Gastrocnemius medialis (tissue), 4 donors: ENCODE measurements around the gene IL1B. TPM values are rescaled to one million over a fixed set of nuclear protein-coding genes. Genes with fewer than 3 reads are reported as not detected.

Source experiments
- ATAC-seq, 2 donors: fragments of 150-250 bp; one replicate each; pipeline ENCODE4 v1.9.1; 2016
- DNase-seq, 2 donors: peaks; one replicate each; pipeline ENCODE4 v3.0.0-alpha.2; 2019
- H3K27ac ChIP-seq, 4 donors: fragments of 200-600 bp; sonication (generic); 1 replicate in 1 of 4; 2 replicates in 3 of 4; pipeline ENCODE4 v1.5.1; 2016 to 2018; ENCODE audit warnings: mild to moderate bottlenecking in 2 of 4, moderate library complexity in 1 of 4
- H3K27me3 ChIP-seq, 3 donors: fragments of 200-600 bp; sonication (generic) in 2 of 3; 1 replicate in 1 of 3; 2 replicates in 2 of 3; pipeline versions ENCODE4 v1.5.1 to v1.6.0; 2016 to 2019; ENCODE audit warnings: mild to moderate bottlenecking in 1 of 3, moderate library complexity in 1 of 3
- H3K36me3 ChIP-seq, 2 donors: fragments of 200-600 bp; sonication (generic) in 1 of 2; one replicate each; pipeline ENCODE4 v1.5.1; 2017 to 2018
- H3K4me1 ChIP-seq, 2 donors: fragments of 200-600 bp; sonication (generic) in 1 of 2; one replicate each; pipeline ENCODE4 v1.5.1; 2016 to 2017; ENCODE audit warnings: mild to moderate bottlenecking in 2 of 2
- H3K4me3 ChIP-seq, 4 donors: fragments of 200-600 bp; sonication (generic) in 3 of 4; 1 replicate in 1 of 4; 2 replicates in 3 of 4; pipeline ENCODE4 v1.5.1; 2016 to 2019; ENCODE audit warnings: mild to moderate bottlenecking in 2 of 4
- H3K9me3 ChIP-seq, 3 donors: fragments of 200-600 bp; sonication (generic) in 2 of 3; 1 replicate in 1 of 3; 2 replicates in 2 of 3; pipeline ENCODE4 v1.5.1; 2016 to 2019
- CTCF ChIP-seq, 5 experiments: fragments of 450-650 bp in 3 of 5; fragments of 200-600 bp in 2 of 5; sonication (generic) in 2 of 5; IDR thresholded peaks in 4 of 5; conservative IDR thresholded peaks in 1 of 5; 1 replicate in 4 of 5; 2 replicates in 1 of 5; pipeline ENCODE4 v1.5.1; 2016 to 2019; ENCODE audit warnings: antibody characterized with exemption in 5 of 5, mild to moderate bottlenecking in 3 of 5, moderate library complexity in 3 of 5
- POLR2A ChIP-seq, 2 donors: fragments of 450-650 bp; IDR thresholded peaks; one replicate each; pipeline ENCODE4 v1.6.1; 2017; ENCODE audit warnings: antibody characterized with exemption in 2 of 2, mild to moderate bottlenecking in 2 of 2, moderate library complexity in 2 of 2
- in situ Hi-C, 4 donors: fragments of 200-750 bp; cut with MboI; loops; one replicate each; pipeline versions ENCODE4 v1.15.0 to v1.8.0; 2017; ENCODE audit warnings: low sequenced_read_pairs in 4 of 4
- intact Hi-C: fragments of 100-400 bp; cut with DNase I; formaldehyde crosslinking; loops from one replicate; pipeline ENCODE4 v1.15.1; 2023; ENCODE audit warnings: low total_unique reads
- total RNA-seq, 4 donors: library from RNA; depleted of rRNA; stranded (reverse); fragments of >200 nt; gene quantifications; one replicate each; pipeline versions ENCODE4 v1.1.0 to v1.2.3, GENCODE V29; 2016

IL1B gene
- total RNA-seq, 4 donors from 2014 or later = not detected

GRCh38 chr2:112830682-112831512 lies 5.7 kb downstream of the IL1B start:
- DNase-seq (no peak), ATAC-seq (no peak)
- Histone ChIP-seq H3K36me3 (no peaks in the 10 kb centered on the region), H3K4me3 (no peak overlapping the region), H3K27ac (no peak overlapping the region), H3K9me3 (no peaks in the 10 kb centered on the region), H3K4me1 (no peaks in the 10 kb centered on the region), H3K27me3 (no peaks in the 10 kb centered on the region)
- intact Hi-C loops = no loop called here
- TF ChIP-seq POLR2A (IDR thresholded peaks at IDR 0.05) (no peak), CTCF (IDR thresholded peaks at IDR 0.05 in 4 of 5, conservative IDR thresholded peaks at IDR 0.05 in 1 of 5) (no peak)
- in situ Hi-C loops = no loop called here

- no peak overlapping the region for H3K4me3 ChIP-seq
- in situ Hi-C loops = no loop called here
- ATAC-seq = no peak
- TF ChIP-seq CTCF (IDR thresholded peaks at IDR 0.05 in 4 of 5, conservative IDR thresholded peaks at IDR 0.05 in 1 of 5) (no peak), POLR2A (IDR thresholded peaks at IDR 0.05) (no peak)
- no peaks in the 10 kb centered on the region for H3K36me3 ChIP-seq
- no peak overlapping the region for H3K27ac ChIP-seq
- no peaks in the 10 kb centered on the region for H3K9me3 ChIP-seq
- intact Hi-C loops = no loop called here
- no peak for DNase-seq
- H3K27me3 ChIP-seq = no peaks in the 10 kb centered on the region
- no peaks in the 10 kb centered on the region for H3K4me1 ChIP-seq
Measured at GRCh38 chr2:112829961-112830681, 6.5 kb downstream of the IL1B start.

- no peak for DNase-seq
Measured at GRCh38 chr2:112829101-112829960, 7.2 kb downstream of the IL1B start.

More at GRCh38 chr2:112829101-112829960, 7.2 kb downstream of the IL1B start:
- H3K27ac ChIP-seq = no peak overlapping the region
- TF ChIP-seq CTCF (IDR thresholded peaks at IDR 0.05 in 4 of 5, conservative IDR thresholded peaks at IDR 0.05 in 1 of 5) (no peak), POLR2A (IDR thresholded peaks at IDR 0.05) (no peak)
- intact Hi-C loops = no loop called here
- H3K27me3 ChIP-seq = no peaks in the 10 kb centered on the region
- ATAC-seq = no peak
- H3K4me1 ChIP-seq = no peaks in the 10 kb centered on the region
- in situ Hi-C loops = no loop called here
- H3K36me3 ChIP-seq = no peaks in the 10 kb centered on the region
- no peak overlapping the region for H3K4me3 ChIP-seq
- no peaks in the 10 kb centered on the region for H3K9me3 ChIP-seq
